Liver (tissue), 9 donors: ENCODE measurements around the gene MYOM1. TPM values are rescaled to one million over a fixed set of nuclear protein-coding genes. Genes with fewer than 3 reads are reported as not detected.

Experiments
- DNase-seq: peaks from one replicate; pipeline ENCODE4 v3.0.0-alpha.2; 2017; ENCODE audit warnings: low spot score
- H3K27ac ChIP-seq, 2 donors: one replicate each; pipeline ENCODE4 v1.7.0; 2013; ENCODE audit warnings: inconsistent platforms in 2 of 2, low read length in 2 of 2, control low read depth in 1 of 2, low read depth in 1 of 2, mild to moderate bottlenecking in 1 of 2
- H3K27me3 ChIP-seq, 4 donors: one replicate each; pipeline versions ENCODE4 v1.6.1 to v1.7.0; 2013; ENCODE audit warnings: low read length in 3 of 4, inconsistent platforms in 1 of 4, mild to moderate bottlenecking in 1 of 4, moderate library complexity in 1 of 4; ENCODE audit not compliant: control insufficient read depth in 4 of 4, insufficient read depth in 4 of 4
- H3K36me3 ChIP-seq, 4 donors: one replicate each; pipeline versions ENCODE4 v1.6.1 to v1.7.0; 2013; ENCODE audit warnings: low read length in 3 of 4, mild to moderate bottlenecking in 3 of 4, low read depth in 1 of 4, moderate library complexity in 1 of 4; ENCODE audit not compliant: control insufficient read depth in 4 of 4, insufficient read depth in 3 of 4
- H3K4me1 ChIP-seq, 4 donors: one replicate each; pipeline versions ENCODE4 v1.6.1 to v1.7.0; 2013; ENCODE audit warnings: low read length in 3 of 4, mild to moderate bottlenecking in 3 of 4, moderate library complexity in 1 of 4; ENCODE audit not compliant: control insufficient read depth in 4 of 4, insufficient read depth in 4 of 4
- H3K4me3 ChIP-seq, 3 donors: one replicate each; pipeline versions ENCODE4 v1.6.1 to v1.7.0; 2013; ENCODE audit warnings: low read length in 3 of 3, control low read depth in 1 of 3, low read depth in 1 of 3, mild to moderate bottlenecking in 1 of 3
- H3K9ac ChIP-seq, 2 donors: one replicate each; pipeline ENCODE4 v1.7.0; 2013; ENCODE audit warnings: low read length in 2 of 2, mild to moderate bottlenecking in 2 of 2, moderate library complexity in 2 of 2, control low read depth in 1 of 2, low read depth in 1 of 2
- H3K9me3 ChIP-seq, 4 donors: one replicate each; pipeline versions ENCODE4 v1.6.1 to v1.7.0; 2013; ENCODE audit warnings: low read length in 3 of 4; ENCODE audit not compliant: control insufficient read depth in 4 of 4
- ATF3 ChIP-seq: IDR thresholded peaks from 2 replicates; pipeline ENCODE4 v1.6.1; 2016; ENCODE audit warnings: antibody characterized with exemption
- CTCF ChIP-seq: fragments of 150-350 bp; IDR thresholded peaks from 2 replicates; pipeline ENCODE4 v1.5.1; 2017; ENCODE audit warnings: improper control_type of control experiment, low read depth, low read length; ENCODE audit not compliant: missing input control
- EGR1 ChIP-seq, 2 donors: IDR thresholded peaks; 2 replicates each; pipeline ENCODE4 v1.6.1; 2016 to 2018; ENCODE audit warnings: antibody characterized with exemption in 2 of 2, low read depth in 2 of 2
- FOXA1 ChIP-seq: IDR thresholded peaks from 2 replicates; pipeline ENCODE4 v1.6.1; 2016; ENCODE audit warnings: antibody characterized with exemption
- FOXA2 ChIP-seq: IDR thresholded peaks from 2 replicates; pipeline ENCODE4 v1.6.1; 2016; ENCODE audit warnings: antibody characterized with exemption
- GABPA ChIP-seq, 2 donors: IDR thresholded peaks in 1 of 2; conservative IDR thresholded peaks in 1 of 2; 2 replicates each; pipeline ENCODE4 v1.6.1; 2016; ENCODE audit warnings: antibody characterized with exemption in 2 of 2, mild to moderate bottlenecking in 1 of 2, moderate library complexity in 1 of 2
- HNF4A ChIP-seq, 2 donors: conservative IDR thresholded peaks; 2 replicates each; pipeline ENCODE4 v1.6.1; 2016; ENCODE audit warnings: antibody characterized with exemption in 2 of 2, mild to moderate bottlenecking in 2 of 2
- HNF4G ChIP-seq: IDR thresholded peaks from 2 replicates; pipeline ENCODE4 v1.6.1; 2016; ENCODE audit warnings: antibody characterized with exemption
- JUND ChIP-seq, 2 donors: IDR thresholded peaks; 2 replicates each; pipeline ENCODE4 v1.6.1; 2016; ENCODE audit warnings: antibody characterized with exemption in 2 of 2
- MAX ChIP-seq: IDR thresholded peaks from 2 replicates; pipeline ENCODE4 v1.6.1; 2016; ENCODE audit warnings: antibody characterized with exemption
- NR2F2 ChIP-seq: IDR thresholded peaks from 2 replicates; pipeline ENCODE4 v1.6.1; 2016; ENCODE audit warnings: antibody characterized with exemption
- RAD21 ChIP-seq, 2 donors: IDR thresholded peaks; 2 replicates each; pipeline ENCODE4 v1.6.1; 2016; ENCODE audit warnings: antibody characterized with exemption in 2 of 2, mild to moderate bottlenecking in 2 of 2
- REST ChIP-seq: IDR thresholded peaks from 2 replicates; pipeline ENCODE4 v1.6.1; 2016; ENCODE audit warnings: antibody characterized with exemption, mild to moderate bottlenecking
- RXRA ChIP-seq, 2 donors: IDR thresholded peaks; 2 replicates each; pipeline ENCODE4 v1.6.1; 2017 to 2018; ENCODE audit warnings: antibody characterized with exemption in 2 of 2, mild to moderate bottlenecking in 1 of 2
- SP1 ChIP-seq: IDR thresholded peaks from 2 replicates; pipeline ENCODE4 v1.6.1; 2018; ENCODE audit warnings: antibody characterized with exemption, mild to moderate bottlenecking
- TAF1 ChIP-seq: conservative IDR thresholded peaks from 2 replicates; pipeline ENCODE4 v1.6.1; 2016; ENCODE audit warnings: antibody characterized with exemption, mild to moderate bottlenecking
- YY1 ChIP-seq: IDR thresholded peaks from 2 replicates; pipeline ENCODE4 v1.6.1; 2016; ENCODE audit warnings: antibody characterized with exemption, mild to moderate bottlenecking
- ZBTB33 ChIP-seq: IDR thresholded peaks from 2 replicates; pipeline ENCODE4 v1.6.1; 2016; ENCODE audit warnings: antibody characterized with exemption
- WGBS: extraction: QIAGEN DNeasy Blood & Tissue Kit; methylation state at CpG from one replicate; pipeline ENCODE4 v1.1.7; 2013; 5-methylcytosine and 5-hydroxymethylcytosine counted together
- polyA plus RNA-seq, 2 donors: library from polyadenylated mRNA; stranded (reverse) in 1 of 2; unstranded in 1 of 2; fragments of 200-250 nt in 1 of 2; fragments of >200 nt in 1 of 2; fragmentation: Nextera tagmentation in 1 of 2; extraction: Ambion mirVana in 1 of 2; gene quantifications; one replicate each; pipeline versions ENCODE4 v1.2.1 to v1.2.3, GENCODE V29; 2013 to 2015
- total RNA-seq, 2 donors: library from RNA; depleted of rRNA; stranded (reverse); fragments of >200 nt; gene quantifications; one replicate each; pipeline ENCODE4 v1.2.3, GENCODE V29; 2014
- donor health status: healthy.
- donor health status: healthy.
- donor health status: healthy.
- donor health status: healthy.
- donor health status: healthy.

Gene MYOM1
- total and polyA plus RNA-seq, 4 donors: 10.1 to 48.4 (median 21.3) TPM

- TF ChIP-seq REST: peak; percentile 42
- peak; percentile 37 for TF ChIP-seq MAX
- TF ChIP-seq ATF3: no peak
- no peak for TF ChIP-seq FOXA1
- TF ChIP-seq RAD21 (IDR thresholded peaks at IDR 0.05): peak in 1 of 2 donors; percentile 17
- peak; percentile 56 to 87 for TF ChIP-seq GABPA (IDR thresholded peaks at IDR 0.05 in 1 of 2, conservative IDR thresholded peaks at IDR 0.05 in 1 of 2)
- peak; percentile 61 for TF ChIP-seq YY1
- peak in 1 of 2 donors; percentile 4 for TF ChIP-seq JUND (IDR thresholded peaks at IDR 0.05)
- TF ChIP-seq HNF4A (conservative IDR thresholded peaks at IDR 0.05): peak; percentile 68 to 71
- peak; percentile 48 for TF ChIP-seq TAF1
- TF ChIP-seq ZBTB33: no peak
- TF ChIP-seq RXRA (IDR thresholded peaks at IDR 0.05): peak in 1 of 2 donors; percentile 12
- peak; percentile 48 for TF ChIP-seq HNF4G
- TF ChIP-seq SP1: peak; percentile 53
- peak; percentile 64 for TF ChIP-seq NR2F2
- TF ChIP-seq FOXA2: no peak
- TF ChIP-seq EGR1 (IDR thresholded peaks at IDR 0.05; ENCODE audit: low read depth in 2 of 2): peak; percentile 29 to 72
- no peak for TF ChIP-seq CTCF
- Histone ChIP-seq H3K9ac (peak within 1 kb of the TSS; percentile 74 to 98), H3K27me3 (no peaks in the 10 kb centered on the region), H3K4me3 (peak within 1 kb of the TSS; percentile 81 to 98 (median 86)), H3K36me3 (peaks cover 0 to 9% (median 6%) of the 10 kb centered on the region in 4 donors), H3K9me3 (no peaks in the 10 kb centered on the region), H3K27ac (peak within 1 kb of the TSS; percentile 94 to 95), H3K4me1 (peaks cover 12 to 49% (median 33%) of the 10 kb centered on the region in 4 donors)
- under 1% methylated on average over 84 of the region's 84 CpGs for WGBS
- peak; percentile 85 for DNase-seq
Measured at GRCh38 chr18:3261373-3262233, 41.8 kb upstream of the MYOM1 start, which contains the start of gene MYL12B. TSS of gene MYL12B (plus strand) at chr18:3262133. CDS start at chr18:3272899, 10,766 bp downstream.
